PC-9 (cell line): Measurements from ENCODE around the gene LRFN4. TPM values are rescaled to one million over a fixed set of nuclear protein-coding genes. Genes with fewer than 3 reads are reported as not detected.

Experiments
- BruUV-seq: library from RNA; stranded (reverse); fragments of 400-500 nt; replicated peaks from 2 replicates; lab custom pipeline; 2021; lab: Mats Ljungman, UMichigan
- CTCF ChIA-PET: fragments of 300-600 bp; sonication (Branson Sonifier 250); formaldehyde crosslinking; loops from one replicate; lab custom pipeline; 2022; ENCODE audit warnings: antibody characterized with exemption; lab: Charles Lee
- POLR2A ChIA-PET: fragments of 300-600 bp; sonication (Branson Sonifier 250); formaldehyde crosslinking; loops from one replicate; lab custom pipeline; 2022; ENCODE audit warnings: antibody characterized with exemption; ENCODE audit not compliant: unreplicated experiment; lab: Charles Lee
- DNase-seq, 2 experiments: peaks; one replicate each; pipeline versions ENCODE4 v3.0.0 to v3.0.0-alpha.2; 2015 to 2022; ENCODE audit warnings: mixed read lengths in 1 of 2
- H2AFZ ChIP-seq: fragments of 200-600 bp; sonication (generic); 2 replicates; pipeline ENCODE4 v1.8.1; 2017; ENCODE audit warnings: antibody characterized with exemption
- H3F3A ChIP-seq: fragments of 200-600 bp; sonication (generic); 2 replicates; pipeline ENCODE4 v1.8.1; 2017; ENCODE audit warnings: antibody characterized with exemption, mild to moderate bottlenecking, low read depth; ENCODE audit not compliant: insufficient read depth
- H3K27ac ChIP-seq: fragments of 200-600 bp; sonication (generic); 2 replicates; pipeline ENCODE4 v1.6.1; 2016; ENCODE audit warnings: mixed run types
- H3K27me3 ChIP-seq: fragments of 200-600 bp; sonication (generic); 2 replicates; pipeline ENCODE4 v1.6.1; 2016; ENCODE audit warnings: low read depth, mixed run types; ENCODE audit not compliant: insufficient read depth
- H3K36me3 ChIP-seq: fragments of 200-600 bp; sonication (generic); 2 replicates; pipeline ENCODE4 v1.6.1; 2016; ENCODE audit warnings: low read depth, mixed run types
- H3K4me1 ChIP-seq: fragments of 200-600 bp; sonication (generic); replicated peaks from 2 replicates; pipeline ENCODE4 v1.6.1; 2016; ENCODE audit warnings: mixed run types; ENCODE audit not compliant: insufficient read depth
- H3K4me2 ChIP-seq: fragments of 200-600 bp; sonication (generic); 2 replicates; pipeline ENCODE4 v1.6.1; 2017; ENCODE audit warnings: mixed run types
- H3K4me3 ChIP-seq: fragments of 200-600 bp; sonication (generic); 2 replicates; pipeline ENCODE4 v1.6.1; 2016; ENCODE audit warnings: mixed run types
- H3K79me2 ChIP-seq: fragments of 200-600 bp; sonication (generic); 2 replicates; pipeline ENCODE4 v1.6.1; 2017; ENCODE audit warnings: low read depth, mixed run types
- H3K9me2 ChIP-seq: fragments of 200-600 bp; sonication (generic); 2 replicates; pipeline ENCODE4 v1.8.1; 2017; ENCODE audit warnings: mild to moderate bottlenecking; ENCODE audit not compliant: insufficient read depth
- H3K9me3 ChIP-seq: fragments of 200-600 bp; sonication (generic); 2 replicates; pipeline ENCODE4 v1.8.1; 2016; ENCODE audit warnings: low read depth; ENCODE audit not compliant: insufficient read depth
- H4K20me1 ChIP-seq: fragments of 200-600 bp; sonication (generic); 2 replicates; pipeline ENCODE4 v1.8.1; 2017; ENCODE audit not compliant: insufficient read depth
- CTCF ChIP-seq: fragments of 200-600 bp; sonication (generic); conservative IDR thresholded peaks from 2 replicates; pipeline ENCODE4 v1.6.1; 2017; ENCODE audit warnings: mixed run types, antibody characterized with exemption, mild to moderate bottlenecking, moderate library complexity
- EZH2 ChIP-seq: fragments of 200-600 bp; sonication (generic); IDR thresholded peaks from 2 replicates; pipeline ENCODE4 v1.8.0; 2017; ENCODE audit warnings: antibody characterized with exemption, low read depth
- intact Hi-C: fragments of 100-400 bp; cut with micrococcal nuclease; formaldehyde crosslinking; loops from one replicate; pipeline ENCODE4 v1.10.0; 2022; ENCODE audit not compliant: unreplicated experiment
- total RNA-seq: library from RNA; stranded (reverse); gene quantifications from 2 replicates; pipeline ENCODE4 v1.2.3, GENCODE V29; 2021

The LRFN4 gene
- total RNA-seq, 1 experiment from 2014 or later, result 13.8 TPM

- H3K4me3 ChIP-seq, result peak overlapping the region; percentile 99
- ChIA-PET POLR2A (interaction anchor here (0.6 to 1.0 kb wide), 11 partner anchors 10 to 783 kb away, joined by 3 to 18 read pairs (median 4); no protein-coding TSS in a partner anchor), CTCF (interaction anchor here (0.5 to 1.2 kb wide), 8 partner anchors 9 to 527 kb away, joined by 3 to 9 read pairs (median 4); partner anchors contain the start of gene KDM2A)
- TF ChIP-seq CTCF (no peak), EZH2 (no peak)
- H3K27ac ChIP-seq, result peak overlapping the region; percentile 33
- H3K9me3 ChIP-seq, result no peaks in the 10 kb centered on the region
- H3K79me2 ChIP-seq, result 0 out of 2 replicates have a peak, but pooled peaks cover 5% of the 10 kb centered on the region
- H3K4me2 ChIP-seq, result peak overlapping the region; percentile 81
- no peaks in the 10 kb centered on the region for H3K27me3 ChIP-seq
- H3K9me2 ChIP-seq, result no peaks in the 10 kb centered on the region
- BruUV-seq, result TSS peak; percentile 96
- intact Hi-C loops, result loop anchor here (1.0 kb wide), 2 partner anchors 27 to 94 kb away; no protein-coding TSS in a partner anchor
- H2AFZ ChIP-seq, result peak overlapping the region; percentile 85
- H3F3A ChIP-seq, result peaks cover 18% of the 10 kb centered on the region; the same call in 1 of the 2 replicates
- DNase-seq, result peak; percentile 80 to 98
- H3K36me3 ChIP-seq, result no peaks in the 10 kb centered on the region
- H4K20me1 ChIP-seq, result no peaks in the 10 kb centered on the region
- peaks cover 13% of the 10 kb centered on the region for H3K4me1 ChIP-seq
Observed at GRCh38 chr11:66855574-66856495, 1.0 kb upstream of the LRFN4 start.

GRCh38 chr11:66857234-66857926 is 516 bp downstream of the LRFN4 start:
- Histone ChIP-seq H3K4me3 (peak overlapping the region; percentile 99), H3K4me2 (peak overlapping the region; percentile 78), H4K20me1 (no peaks in the 10 kb centered on the region), H3K27me3 (no peaks in the 10 kb centered on the region), H3K36me3 (no peaks in the 10 kb centered on the region), H3K79me2 (0 out of 2 replicates have a peak, but pooled peaks cover 5% of the 10 kb centered on the region), H3K9me2 (no peaks in the 10 kb centered on the region), H3K9me3 (no peaks in the 10 kb centered on the region), H3K27ac (no peak overlapping the region), H2AFZ (no peak overlapping the region), H3F3A (peaks cover 18% of the 10 kb centered on the region; the same call in 1 of the 2 replicates), H3K4me1 (peaks cover 13% of the 10 kb centered on the region)
- no peak for TF ChIP-seq EZH2
- TF ChIP-seq CTCF, result no peak
- ChIA-PET POLR2A (no interaction called here), CTCF (no interaction called here)
- intact Hi-C loops, result no loop called here
- no TSS peak for BruUV-seq
- no peak for DNase-seq

DNA sequence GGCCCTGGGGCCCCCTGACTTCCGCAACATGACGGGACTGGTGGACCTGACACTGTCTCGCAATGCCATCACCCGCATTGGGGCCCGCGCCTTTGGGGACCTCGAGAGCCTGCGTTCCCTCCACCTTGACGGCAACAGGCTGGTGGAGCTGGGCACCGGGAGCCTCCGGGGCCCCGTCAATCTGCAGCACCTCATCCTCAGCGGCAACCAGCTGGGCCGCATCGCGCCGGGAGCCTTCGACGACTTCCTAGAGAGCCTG is 992 bp downstream of the LRFN4 start:
- H2AFZ ChIP-seq, result no peak overlapping the region
- CTCF ChIA-PET, result no interaction called here
- H3K27ac ChIP-seq, result no peak overlapping the region

More for the DNA sequence above, 992 bp downstream of the LRFN4 start:
- H3K4me3 ChIP-seq, result 0 out of 2 replicates have a peak overlapping the region, but pooled peaks have one; percentile 99
- DNase-seq, result no peak
- no peaks in the 10 kb centered on the region for H3K27me3 ChIP-seq
- H3K79me2 ChIP-seq, result 0 out of 2 replicates have a peak, but pooled peaks cover 5% of the 10 kb centered on the region
- H3F3A ChIP-seq, result peaks cover 18% of the 10 kb centered on the region; the same call in 1 of the 2 replicates
- no TSS peak for BruUV-seq
- no peaks in the 10 kb centered on the region for H4K20me1 ChIP-seq
- peaks cover 13% of the 10 kb centered on the region for H3K4me1 ChIP-seq
- POLR2A ChIA-PET, result no interaction called here
- TF ChIP-seq CTCF, result no peak
- TF ChIP-seq EZH2, result no peak
- H3K9me3 ChIP-seq, result no peaks in the 10 kb centered on the region
- intact Hi-C loops, result no loop called here
- no peaks in the 10 kb centered on the region for H3K36me3 ChIP-seq
- no peaks in the 10 kb centered on the region for H3K9me2 ChIP-seq
- H3K4me2 ChIP-seq, result peak overlapping the region; percentile 78
